ENCODE data around the gene COL2A1.

The COL2A1 gene

GRCh38 chr12:48004053-48004941 lies at the start of gene COL2A1:
COL2A1 (minus strand) TSS chr12:48004476; CDS start chr12:48004321, 155 bp downstream.
- DNase-seq (ENCODE audit: low read depth in 2 of 3, low spot score in 2 of 3), result no peak

- no peak for DNase-seq (ENCODE audit: low read depth in 2 of 3, low spot score in 2 of 3)
These were observed 49.6 kb upstream of the COL2A1 start for GRCh38 chr12:48053883-48054282.

GRCh38 chr12:48053122-48053521 lies 48.8 kb upstream of the COL2A1 start:
- no peak for DNase-seq (ENCODE audit: low read depth in 2 of 3, low spot score in 2 of 3)

- no peak for DNase-seq (ENCODE audit: low read depth in 2 of 3, low spot score in 2 of 3)
These were observed 47.4 kb upstream of the COL2A1 start for GRCh38 chr12:48051681-48052080.

GRCh38 chr12:48050174-48050573 lies 45.9 kb upstream of the COL2A1 start:
- no peak for DNase-seq (ENCODE audit: low read depth in 2 of 3, low spot score in 2 of 3)

- no peak for DNase-seq (ENCODE audit: low read depth in 2 of 3, low spot score in 2 of 3)
These were observed 41.8 kb upstream of the COL2A1 start for GRCh38 chr12:48045965-48046518.

GRCh38 chr12:48045061-48045846 lies 41.0 kb upstream of the COL2A1 start:
- no peak for DNase-seq (ENCODE audit: low read depth in 2 of 3, low spot score in 2 of 3)

GRCh38 chr12:48044396-48044795 lies 40.1 kb upstream of the COL2A1 start:
- DNase-seq (ENCODE audit: low read depth in 2 of 3, low spot score in 2 of 3), result no peak

- DNase-seq (ENCODE audit: low read depth in 2 of 3, low spot score in 2 of 3), result no peak
These were observed 39.5 kb upstream of the COL2A1 start for GRCh38 chr12:48043771-48044170.

GRCh38 chr12:48041591-48042423 lies 37.5 kb upstream of the COL2A1 start:
- DNase-seq (ENCODE audit: low read depth in 2 of 3, low spot score in 2 of 3), result no peak

- no peak for DNase-seq (ENCODE audit: low read depth in 2 of 3, low spot score in 2 of 3)
These were observed 36.1 kb upstream of the COL2A1 start for GRCh38 chr12:48040354-48040753.

GRCh38 chr12:48039151-48039550 lies 34.9 kb upstream of the COL2A1 start:
- no peak for DNase-seq (ENCODE audit: low read depth in 2 of 3, low spot score in 2 of 3)

- no peak for DNase-seq (ENCODE audit: low read depth in 2 of 3, low spot score in 2 of 3)
These were observed 33.8 kb upstream of the COL2A1 start for GRCh38 chr12:48038085-48038484.

GRCh38 chr12:48037267-48037915 lies 33.1 kb upstream of the COL2A1 start:
- no peak for DNase-seq (ENCODE audit: low read depth in 2 of 3, low spot score in 2 of 3)

GRCh38 chr12:48036818-48037217 lies 32.5 kb upstream of the COL2A1 start:
- no peak for DNase-seq (ENCODE audit: low read depth in 2 of 3, low spot score in 2 of 3)

- DNase-seq (ENCODE audit: low read depth in 2 of 3, low spot score in 2 of 3), result no peak
These were observed 30.8 kb upstream of the COL2A1 start for GRCh38 chr12:48034835-48035805.

GRCh38 chr12:48033451-48033850 lies 29.2 kb upstream of the COL2A1 start:
- no peak for DNase-seq (ENCODE audit: low read depth in 2 of 3, low spot score in 2 of 3)

GRCh38 chr12:48032597-48032996 lies 28.3 kb upstream of the COL2A1 start:
- DNase-seq (ENCODE audit: low read depth in 2 of 3, low spot score in 2 of 3), result no peak

Data from activated CD8-positive, alpha-beta memory T cell treated with anti-CD3 and anti-CD28 coated beads for 48 hours (primary cell).